ENCODE data around the gene NAALAD2. TPM values are rescaled to one million over a fixed set of nuclear protein-coding genes. Genes with fewer than 3 reads are reported as not detected.
"Not testable (repeated sequence)": the region's sequence is repeated elsewhere in the genome, so short reads cannot be mapped to it uniquely, and the experiment has no call there.

NAALAD2 gene
- polyA plus RNA-seq (ENCODE audit: insufficient read length): 4.2 TPM

- peak; percentile 66 for DNase-seq
These were observed at the start of gene NAALAD2 for GRCh38 chr11:90134478-90135003. TSS of gene NAALAD2 (plus strand) at chr11:90134663. CDS start at chr11:90134759, 96 bp downstream.

- DNase-seq: not testable (repeated sequence)
These were observed 48.8 kb upstream of the NAALAD2 start, which contains the start of gene UBTFL1 for GRCh38 chr11:90085650-90086049. TSS of gene UBTFL1 (plus strand) at chr11:90085950. CDS start at chr11:90085950, 0 bp downstream.

- DNase-seq: not testable (repeated sequence)
These were observed 45.7 kb upstream of the NAALAD2 start for GRCh38 chr11:90088731-90089130.

GRCh38 chr11:90095230-90095924 is 39.1 kb upstream of the NAALAD2 start:
- DNase-seq: not testable (repeated sequence)

GRCh38 chr11:90098261-90098660 is 36.2 kb upstream of the NAALAD2 start:
- DNase-seq: not testable (repeated sequence)

GRCh38 chr11:90100431-90100830 is 34.0 kb upstream of the NAALAD2 start:
- DNase-seq: no peak

- DNase-seq: no peak
These were observed 20.9 kb upstream of the NAALAD2 start for GRCh38 chr11:90113541-90113940.

GRCh38 chr11:90120191-90120590 is 14.3 kb upstream of the NAALAD2 start:
- DNase-seq: no peak

GRCh38 chr11:90124371-90124770 is 10.1 kb upstream of the NAALAD2 start:
- no peak for DNase-seq

- no peak for DNase-seq
These were observed 9.5 kb upstream of the NAALAD2 start for GRCh38 chr11:90124946-90125345.

- peak; percentile 10 for DNase-seq
These were observed 644 bp upstream of the NAALAD2 start for GRCh38 chr11:90133560-90134477.

- no peak for DNase-seq
These were observed 553 bp downstream of the NAALAD2 start for GRCh38 chr11:90135016-90135415.

GRCh38 chr11:90148900-90149299 is 14.4 kb downstream of the NAALAD2 start:
- DNase-seq: no peak

- not testable (repeated sequence) for DNase-seq
These were observed 32.6 kb downstream of the NAALAD2 start for GRCh38 chr11:90166982-90167573.

- not testable (repeated sequence) for DNase-seq
These were observed 33.2 kb downstream of the NAALAD2 start for GRCh38 chr11:90167704-90168103.

- no peak for DNase-seq
These were observed 34.1 kb downstream of the NAALAD2 start for GRCh38 chr11:90168571-90168970.

GRCh38 chr11:90171359-90171758 is 36.9 kb downstream of the NAALAD2 start:
- no peak for DNase-seq

- no peak for DNase-seq
These were observed 41.6 kb downstream of the NAALAD2 start for GRCh38 chr11:90176069-90176468.

GRCh38 chr11:90178751-90179150 is 44.3 kb downstream of the NAALAD2 start:
- DNase-seq: no peak

GRCh38 chr11:90179923-90180322 is 45.5 kb downstream of the NAALAD2 start:
- DNase-seq: no peak

GRCh38 chr11:90187839-90188238 is 53.4 kb downstream of the NAALAD2 start:
- DNase-seq: no peak

GRCh38 chr11:90189011-90189410 is 54.5 kb downstream of the NAALAD2 start:
- DNase-seq: no peak

Data from hindlimb muscle (tissue), 1 donor.